ENCODE results near the gene LILRA6. TPM values are rescaled to one million over a fixed set of nuclear protein-coding genes. Genes with fewer than 3 reads are reported as not detected.
A peak's percentile ranks its signal among the peaks of the same experiment; 100 is the strongest.

Gene LILRA6
- total and polyA plus RNA-seq, 2 of the 8 experiments (the other 6 are each of a cell fraction or from before 2014, with no cell fraction given): not detected

- TF ChIP-seq GABPA (IDR thresholded peaks at IDR 0.05; ENCODE audit: borderline replicate concordance, insufficient read depth, low read length): no peak
- TF ChIP-seq RFX5 (IDR thresholded peaks at IDR 0.05; ENCODE audit: borderline replicate concordance, low read depth, low read length): no peak
- TF ChIP-seq SIN3A (conservative IDR thresholded peaks at IDR 0.05 in 1 of 2, IDR thresholded peaks at IDR 0.05 in 1 of 2; ENCODE audit: low read depth in 1 of 2, low read length in 2 of 2): peak in 1 of 2 experiments; percentile 41; a peak in 1 of 4 replicates
- TF ChIP-seq KDM4A (IDR thresholded peaks at IDR 0.05; ENCODE audit: low read depth, low read length, severe bottlenecking): no peak
- peak; percentile 85 for TF ChIP-seq CREB1 (IDR thresholded peaks at IDR 0.05)
- TF ChIP-seq NRF1 (IDR thresholded peaks at IDR 0.05; ENCODE audit: low read depth, low read length): peak; percentile 16; the same call in 1 of the 2 replicates
- peak; percentile 73 to 79; a peak in 2 of 3 replicates for TF ChIP-seq POLR2A (IDR thresholded peaks at IDR 0.05; ENCODE audit: control extremely low read depth in 1 of 2, low read depth in 2 of 2, low read length in 2 of 2)
- no peak for TF ChIP-seq EGR1 (IDR thresholded peaks at IDR 0.05; ENCODE audit: borderline replicate concordance, low read depth, low read length)
- TF ChIP-seq HDAC2 (IDR thresholded peaks at IDR 0.05; ENCODE audit: borderline replicate concordance in 1 of 2, low read depth in 2 of 2, low read length in 2 of 2): no peak
- TF ChIP-seq KDM1A (IDR thresholded peaks at IDR 0.05; ENCODE audit: borderline replicate concordance, low read length): no peak
- TF ChIP-seq SP2 (IDR thresholded peaks at IDR 0.05; ENCODE audit: low read length): no peak
- TF ChIP-seq RAD21 (IDR thresholded peaks at IDR 0.05 in 1 of 2, conservative IDR thresholded peaks at IDR 0.05 in 1 of 2; ENCODE audit: low read depth in 2 of 2, low read length in 2 of 2): no peak
- no peak for TF ChIP-seq SIRT6 (IDR thresholded peaks at IDR 0.05; ENCODE audit: low read length)
- no peak for TF ChIP-seq USF2 (IDR thresholded peaks at IDR 0.05; ENCODE audit: low read length)
- no peak for TF ChIP-seq EP300 (IDR thresholded peaks at IDR 0.05; ENCODE audit: borderline replicate concordance in 1 of 2, low read depth in 2 of 2, low read length in 2 of 2)
- TF ChIP-seq KDM5A (IDR thresholded peaks at IDR 0.05; ENCODE audit: low read length): no peak
- TF ChIP-seq YY1 (IDR thresholded peaks at IDR 0.05; ENCODE audit: low read depth, low read length): no peak
- no peak for TF ChIP-seq ATF3 (IDR thresholded peaks at IDR 0.05; ENCODE audit: insufficient read depth, low read depth, low read length)
Observed at GRCh38 chr19:54189735-54190502, 52.7 kb downstream of the LILRA6 start (continued).
